HG03565 (cell line): ENCODE measurements around the gene CCNDBP1.
"Not testable (repeated sequence)": the region's sequence is repeated elsewhere in the genome, so short reads cannot be mapped to it uniquely, and the experiment has no call there.

ENCODE experiments used
- ATAC-seq: cut with Tn5 transposase; IDR thresholded peaks from one replicate; pipeline ENCODE4 v1.9.1; 2021; ENCODE audit warnings: mild to moderate bottlenecking, moderate library complexity; ENCODE audit not compliant: unreplicated experiment

CCNDBP1 gene

DNA sequence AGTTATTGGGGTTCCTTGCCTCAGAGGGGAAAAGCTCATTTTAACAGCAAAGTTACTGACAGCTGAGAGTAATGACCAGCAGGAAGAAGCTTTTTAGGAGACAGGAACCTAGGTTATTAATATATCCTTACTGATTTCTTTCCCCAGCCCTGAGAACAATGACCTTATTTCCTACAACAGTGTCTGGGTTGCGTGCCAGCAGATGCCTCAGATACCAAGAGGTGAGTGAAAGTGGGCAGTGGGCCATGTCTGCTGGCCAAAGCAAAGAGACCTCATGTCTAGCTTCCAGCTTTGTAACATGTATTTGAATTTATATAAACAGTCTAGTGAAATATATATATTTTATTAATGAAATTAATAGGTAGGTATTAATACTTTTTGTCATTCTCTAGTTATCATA, 5.0 kb downstream of the CCNDBP1 start:
- ATAC-seq: no peak

DNA sequence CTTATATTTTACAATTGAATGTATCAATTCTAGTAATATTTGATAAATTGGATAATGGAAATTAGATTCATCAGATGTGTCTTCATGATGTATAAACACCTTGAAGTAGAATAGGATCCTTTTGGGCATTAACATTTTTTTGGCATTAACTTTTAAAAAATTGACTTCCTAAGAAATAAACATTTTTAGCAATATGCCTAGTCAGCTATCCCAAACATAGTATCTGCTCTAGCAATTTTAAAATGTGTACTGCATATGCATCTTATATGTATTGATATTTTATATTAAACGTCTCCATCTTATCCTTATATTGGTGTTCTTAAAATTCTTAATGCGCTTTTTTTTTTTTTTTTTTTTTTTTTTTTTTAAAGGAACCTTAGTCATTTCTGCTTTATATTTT, 8.5 kb downstream of the CCNDBP1 start:
- no peak for ATAC-seq

DNA sequence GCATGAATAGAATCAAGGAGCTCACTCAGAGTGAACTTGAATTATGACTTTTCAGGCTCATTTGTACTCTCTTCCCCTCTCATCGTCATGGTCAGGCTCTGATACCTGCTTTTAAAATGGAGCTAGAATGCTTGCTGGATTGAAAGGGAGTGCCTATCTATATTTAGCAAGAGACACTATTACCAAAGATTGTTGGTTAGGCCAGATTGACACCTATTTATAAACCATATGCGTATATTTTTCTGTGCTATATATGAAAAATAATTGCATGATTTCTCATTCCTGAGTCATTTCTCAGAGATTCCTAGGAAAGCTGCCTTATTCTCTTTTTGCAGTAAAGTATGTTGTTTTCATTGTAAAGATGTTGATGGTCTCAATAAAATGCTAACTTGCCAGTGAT, 9.6 kb downstream of the CCNDBP1 start:
- ATAC-seq: no peak

DNA sequence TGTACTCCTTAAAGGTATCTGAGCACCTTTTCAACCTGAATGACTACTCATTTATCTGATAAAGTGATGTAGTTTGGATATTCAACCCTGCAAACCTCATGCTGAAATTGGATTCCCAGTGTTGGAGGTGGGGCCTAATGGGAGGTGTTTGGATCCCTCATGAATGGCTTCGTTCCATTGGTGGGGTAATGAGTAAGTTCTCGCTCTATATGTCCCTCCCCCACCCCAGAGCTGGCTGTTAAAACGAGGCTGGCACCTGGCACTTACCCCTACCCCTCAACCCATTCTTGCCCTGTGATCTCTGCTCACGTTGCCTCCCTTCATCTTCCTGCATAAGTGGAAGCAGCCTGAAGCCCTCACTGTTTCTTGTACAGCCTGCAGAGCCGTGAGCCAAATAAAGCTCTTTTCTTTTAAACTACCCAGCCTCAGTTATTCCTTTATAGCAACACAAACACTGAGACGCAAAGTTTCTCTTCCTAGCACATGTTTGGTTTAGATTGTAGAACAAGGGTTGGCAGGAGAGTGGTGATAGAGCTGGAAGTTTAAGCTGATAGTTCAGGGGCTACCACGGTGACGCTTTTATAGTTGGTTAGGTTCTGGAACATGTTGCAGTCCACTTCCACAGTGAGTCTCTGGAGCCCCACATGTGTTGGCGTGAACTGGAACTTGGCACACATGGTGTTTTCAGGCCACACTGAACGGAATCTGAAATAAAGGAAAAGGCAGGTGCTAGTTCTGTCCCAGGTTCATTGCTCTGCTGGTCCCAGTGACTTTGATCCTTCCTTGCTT, 11.8 kb downstream of the CCNDBP1 start:
- no peak for ATAC-seq

DNA sequence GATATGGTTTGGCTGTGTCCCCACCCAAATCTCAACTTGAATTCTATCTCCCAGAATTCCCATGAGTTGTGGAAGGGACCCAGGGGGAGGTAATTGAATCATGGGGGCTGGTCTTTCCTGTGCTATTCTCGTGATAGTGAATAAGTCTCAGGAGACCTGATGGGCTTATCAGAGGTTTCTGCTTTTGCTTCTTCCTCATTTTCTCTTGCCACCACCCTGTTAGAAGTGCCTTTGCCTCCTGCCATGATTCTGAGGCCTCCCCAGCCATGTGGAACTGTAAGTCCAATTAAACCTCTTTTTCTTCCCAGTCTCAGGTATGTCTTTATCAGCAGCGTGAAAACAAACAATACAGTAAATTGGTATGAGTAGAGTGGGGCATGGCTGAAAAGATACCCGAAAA, 12.6 kb downstream of the CCNDBP1 start:
- not testable (repeated sequence) for ATAC-seq

DNA sequence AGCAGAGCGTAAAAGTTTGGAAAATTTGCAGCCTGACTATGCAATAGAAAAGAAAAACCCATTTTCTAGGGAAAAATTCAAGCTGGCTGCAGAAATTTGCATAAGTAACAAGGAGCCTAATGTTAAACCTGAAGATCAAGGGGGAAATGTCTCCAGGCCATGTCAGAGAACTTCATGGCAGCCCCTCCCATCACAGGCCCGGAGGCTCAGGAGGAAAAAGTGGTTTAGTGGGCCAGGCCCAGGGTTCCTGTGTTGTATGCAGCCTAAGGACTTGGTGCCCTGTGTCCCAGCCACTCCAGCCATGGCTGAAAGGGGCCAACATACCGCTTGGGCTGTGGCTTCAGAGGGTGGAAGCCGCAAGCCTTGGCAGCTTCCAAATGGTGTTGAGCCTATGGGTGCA, 13.4 kb downstream of the CCNDBP1 start:
- ATAC-seq: not testable (repeated sequence)

DNA sequence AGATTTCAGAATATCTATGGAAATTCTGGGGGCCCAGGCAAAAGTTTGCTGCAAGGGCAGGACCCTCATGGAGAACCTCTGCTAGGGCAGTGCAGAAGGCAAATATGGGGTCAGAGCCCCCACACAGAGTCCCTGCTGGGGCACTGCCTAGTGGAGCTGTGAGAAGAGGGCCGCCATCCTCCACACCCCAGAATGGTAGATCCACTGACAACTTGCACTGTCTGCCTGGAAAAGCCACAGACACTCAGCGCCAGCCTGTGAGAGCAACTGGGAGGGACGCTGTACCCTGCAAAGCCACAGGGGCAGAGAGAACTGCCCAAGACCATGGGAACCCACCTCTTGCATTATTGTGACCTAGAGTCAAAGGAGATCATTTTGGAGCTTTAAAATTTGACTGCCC, 13.8 kb downstream of the CCNDBP1 start:
- ATAC-seq: no peak

DNA sequence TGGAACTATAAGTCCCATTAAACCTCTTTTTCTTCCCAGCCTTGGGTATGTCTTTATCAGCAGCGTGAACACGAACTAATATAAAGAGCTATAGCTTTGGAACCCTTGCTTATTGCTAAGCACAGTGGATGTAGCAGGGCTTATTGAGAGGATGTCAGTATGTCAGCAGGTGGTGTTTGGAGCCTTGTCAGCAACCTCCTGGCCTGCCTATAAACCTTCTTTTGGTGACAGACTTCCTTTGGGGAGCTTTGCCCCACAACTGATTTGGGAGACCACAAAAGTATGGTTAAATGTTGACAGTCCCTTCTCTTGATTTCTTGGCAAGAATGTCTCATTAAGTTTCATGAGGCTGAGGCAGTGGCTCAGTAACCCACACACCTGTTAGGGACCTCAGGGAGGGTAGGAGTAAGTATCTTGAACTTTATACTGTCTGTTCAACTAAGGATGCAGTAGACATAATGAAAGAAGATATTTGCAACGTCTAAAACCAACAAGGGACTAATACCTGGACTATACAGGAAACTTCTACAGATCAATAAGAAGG, 14.8 kb downstream of the CCNDBP1 start:
- ATAC-seq: no peak

DNA sequence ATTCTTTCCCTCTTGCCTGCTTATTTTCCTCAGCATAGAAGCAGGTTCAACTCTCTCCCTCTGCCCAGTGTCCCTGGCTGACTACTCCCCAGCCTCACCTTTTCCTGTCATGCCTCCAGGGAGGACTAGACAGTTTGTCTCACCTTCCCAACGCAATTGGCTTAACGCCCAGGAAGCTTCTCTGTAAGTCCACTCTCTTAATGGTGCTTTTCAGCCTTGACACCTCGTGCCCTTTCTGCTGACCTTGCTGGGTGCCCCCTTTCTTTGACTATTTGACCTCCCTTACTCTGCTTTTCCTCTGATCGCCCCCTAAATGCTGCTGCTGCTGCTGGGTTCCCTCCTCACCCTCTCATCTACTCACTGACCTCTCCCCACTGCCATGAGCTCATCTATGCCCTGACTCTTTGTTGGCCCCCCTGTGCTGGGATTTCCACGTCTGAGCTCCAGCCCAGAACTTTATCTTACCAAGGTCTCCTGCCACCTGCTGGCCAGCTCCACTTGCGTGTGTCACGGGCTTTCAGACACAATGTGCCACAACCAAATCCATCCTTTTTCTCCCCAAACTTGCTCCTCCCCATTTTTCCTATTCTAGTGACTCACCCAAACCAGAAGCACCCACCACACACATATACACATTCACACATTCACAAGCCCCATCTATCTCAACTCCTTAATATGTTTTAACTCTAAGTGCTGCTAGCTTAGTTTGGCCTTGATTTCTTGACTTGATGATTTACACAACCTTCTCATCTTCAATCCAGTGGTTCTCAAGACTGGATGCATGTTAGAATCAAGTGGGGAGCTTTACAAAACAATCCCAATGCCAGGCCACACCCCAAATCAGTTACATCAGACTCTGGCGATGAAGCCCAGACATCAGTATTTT, 19.1 kb downstream of the CCNDBP1 start:
- no peak for ATAC-seq

DNA sequence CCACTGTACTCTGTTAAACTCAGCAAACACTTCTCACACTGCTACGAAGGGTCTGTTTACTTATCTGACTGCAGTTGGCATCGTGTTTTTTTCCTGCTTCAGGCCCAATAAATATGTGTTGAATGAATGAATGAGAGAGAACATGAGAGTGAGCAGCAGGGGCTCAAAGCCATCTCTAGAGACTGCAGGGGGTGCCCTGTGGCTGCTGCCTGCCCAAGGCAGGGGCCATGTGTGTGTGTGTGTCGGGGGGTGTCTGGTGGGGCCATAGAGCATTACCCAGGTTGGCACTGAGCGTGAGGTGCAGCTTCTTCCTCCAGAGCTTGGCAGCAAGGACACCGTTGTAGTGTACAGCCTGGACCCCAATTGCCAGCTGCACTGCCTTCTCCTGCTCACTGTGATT, 20.9 kb downstream of the CCNDBP1 start:
- no peak for ATAC-seq

DNA sequence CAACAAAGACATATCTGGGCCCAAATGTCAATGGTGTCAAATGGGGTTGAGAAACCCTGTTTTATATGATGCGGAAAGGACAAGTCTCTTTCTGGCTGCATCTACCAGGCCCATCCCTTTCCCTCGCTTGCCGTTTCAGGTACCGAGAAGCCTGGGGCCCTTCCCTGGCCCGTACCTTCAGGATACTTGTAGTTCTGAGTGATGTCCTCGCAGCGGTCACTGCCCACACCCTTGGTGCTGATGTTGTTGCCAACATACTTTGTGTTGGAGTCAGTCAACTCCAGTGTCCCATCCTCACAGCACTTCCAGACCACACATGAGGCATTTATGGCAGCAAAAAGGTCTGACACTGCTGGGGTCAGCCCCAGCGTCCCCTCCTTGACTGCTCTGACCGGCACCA, 21.8 kb downstream of the CCNDBP1 start:
- no peak for ATAC-seq

DNA sequence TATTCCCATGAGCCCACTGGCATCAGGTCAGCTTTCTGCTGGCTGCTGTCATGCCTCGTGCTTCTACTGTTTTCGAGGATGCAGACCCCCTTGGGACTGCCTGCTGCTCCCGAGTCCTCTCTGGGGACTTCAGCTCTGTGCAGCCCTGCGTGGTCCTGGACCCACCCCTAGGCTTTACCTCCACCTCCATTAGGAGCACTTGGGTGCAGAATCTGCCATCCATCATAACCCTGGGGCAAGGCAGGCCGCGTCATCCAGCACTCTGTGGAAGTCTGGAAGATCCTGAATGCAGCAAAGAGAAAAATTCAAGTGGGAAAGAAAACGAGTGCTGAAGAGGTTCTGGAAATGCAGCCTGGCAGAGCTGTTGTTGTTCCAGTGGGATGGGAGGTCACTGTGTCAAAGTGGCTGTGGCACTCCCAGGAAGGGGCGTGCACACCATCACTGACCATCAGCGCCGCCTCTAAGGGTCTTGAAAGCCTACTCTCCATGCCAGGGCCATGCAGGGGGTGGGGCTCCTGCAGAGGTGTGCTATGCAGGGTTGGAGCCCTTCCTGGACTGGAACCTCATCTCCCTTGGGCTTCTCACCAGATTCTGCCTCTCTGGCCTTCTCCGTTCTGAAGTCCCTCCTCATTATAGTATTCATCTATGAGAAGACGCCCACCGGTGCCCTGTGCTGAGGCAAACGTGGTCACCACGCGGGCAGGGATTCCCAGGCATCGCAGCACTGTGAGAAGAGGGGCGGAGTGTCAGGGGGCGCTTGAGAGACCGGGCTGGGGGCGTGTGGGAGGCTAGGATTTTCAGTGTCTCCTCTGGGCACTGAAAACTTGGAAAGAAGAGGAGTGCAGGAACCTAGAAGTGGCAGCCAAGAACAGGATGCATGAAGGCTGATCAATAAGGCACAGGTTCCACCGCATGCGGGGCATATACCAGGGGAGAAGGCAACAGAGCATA, 23.1 kb downstream of the CCNDBP1 start:
- no peak for ATAC-seq

DNA sequence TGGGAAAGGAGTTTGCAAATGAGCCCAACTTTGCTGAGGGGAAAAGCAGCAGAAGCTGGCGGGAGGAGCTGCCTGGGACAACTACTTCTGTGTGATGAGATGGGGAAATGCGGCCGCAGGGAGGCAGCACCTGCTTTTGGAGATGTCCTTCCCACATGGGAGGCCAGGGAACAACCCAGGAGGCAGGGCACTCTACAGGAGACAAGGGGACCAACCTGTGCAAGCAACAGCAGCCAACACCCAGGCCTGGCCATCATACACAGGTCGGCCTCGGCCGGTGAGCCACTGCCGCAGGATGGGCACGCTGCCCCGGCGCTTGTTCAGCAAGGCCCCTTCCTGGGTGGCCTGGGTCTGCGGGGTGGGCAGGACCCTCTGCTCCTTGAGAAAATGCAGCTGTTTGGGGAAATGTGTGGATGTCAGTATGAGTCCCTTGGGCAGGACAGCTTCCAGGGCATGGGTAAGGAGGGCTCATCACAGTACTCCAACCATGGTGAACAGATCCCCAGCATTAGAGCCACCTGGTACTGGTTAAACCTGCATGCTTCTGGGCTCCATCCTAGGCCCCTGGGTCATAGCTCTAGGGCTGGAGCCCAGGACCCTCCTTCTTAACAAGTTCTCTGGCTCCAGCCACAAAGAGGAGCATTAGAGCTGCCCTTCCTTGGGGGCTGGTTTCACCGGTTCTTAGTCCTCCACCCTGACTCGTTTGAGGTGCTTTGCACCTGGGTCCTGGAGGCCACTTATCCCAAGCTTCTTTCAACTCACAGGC, 24.0 kb downstream of the CCNDBP1 start:
- no peak for ATAC-seq

DNA sequence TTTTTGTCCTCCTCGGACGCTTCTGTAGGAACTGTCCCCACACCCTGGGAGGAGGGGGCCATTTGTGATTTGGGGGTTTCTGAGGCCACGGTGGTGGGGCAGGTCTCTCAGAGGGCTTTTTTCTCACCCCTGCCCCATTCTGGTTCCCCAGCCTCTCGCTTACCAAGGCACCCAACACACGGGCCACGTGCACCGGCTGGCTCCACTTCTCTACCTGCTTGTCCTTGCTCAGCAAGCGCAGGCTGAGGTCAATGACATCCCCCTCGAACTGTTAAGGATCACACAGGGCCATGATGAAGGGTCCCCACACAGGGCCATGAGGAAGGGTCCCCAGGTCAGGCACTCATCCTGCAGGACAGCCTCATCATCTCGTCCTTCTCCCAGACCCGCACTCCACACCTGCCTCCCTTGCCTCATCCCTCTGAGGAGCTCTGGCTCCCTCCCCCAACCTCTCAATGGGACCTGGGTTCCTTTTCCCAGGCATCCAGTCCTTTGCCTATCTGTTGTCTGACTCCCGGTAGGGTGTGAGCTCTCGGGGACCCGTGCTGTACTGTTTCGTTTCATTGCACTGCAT, 25.1 kb downstream of the CCNDBP1 start:
- ATAC-seq: no peak

DNA sequence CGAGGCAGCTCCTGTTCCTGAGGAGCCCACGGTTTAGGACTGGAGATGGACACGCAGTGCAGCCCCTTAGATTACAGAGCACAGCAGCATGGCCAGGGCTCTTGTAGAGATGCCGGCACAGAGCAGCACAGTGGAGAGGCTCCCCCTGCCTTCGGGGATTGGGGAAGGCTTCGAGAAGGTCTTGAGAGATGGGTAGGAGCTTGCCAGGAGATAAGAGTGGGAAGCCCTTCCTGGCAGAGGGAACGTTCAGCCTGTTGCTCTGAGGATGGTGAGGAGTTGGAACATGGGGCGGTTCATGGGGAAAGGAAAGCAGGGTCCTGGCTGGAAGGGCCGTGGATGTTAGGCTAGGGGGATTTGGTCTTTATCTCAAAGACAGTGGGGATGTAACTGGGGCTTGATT, 25.6 kb downstream of the CCNDBP1 start:
- no peak for ATAC-seq

DNA sequence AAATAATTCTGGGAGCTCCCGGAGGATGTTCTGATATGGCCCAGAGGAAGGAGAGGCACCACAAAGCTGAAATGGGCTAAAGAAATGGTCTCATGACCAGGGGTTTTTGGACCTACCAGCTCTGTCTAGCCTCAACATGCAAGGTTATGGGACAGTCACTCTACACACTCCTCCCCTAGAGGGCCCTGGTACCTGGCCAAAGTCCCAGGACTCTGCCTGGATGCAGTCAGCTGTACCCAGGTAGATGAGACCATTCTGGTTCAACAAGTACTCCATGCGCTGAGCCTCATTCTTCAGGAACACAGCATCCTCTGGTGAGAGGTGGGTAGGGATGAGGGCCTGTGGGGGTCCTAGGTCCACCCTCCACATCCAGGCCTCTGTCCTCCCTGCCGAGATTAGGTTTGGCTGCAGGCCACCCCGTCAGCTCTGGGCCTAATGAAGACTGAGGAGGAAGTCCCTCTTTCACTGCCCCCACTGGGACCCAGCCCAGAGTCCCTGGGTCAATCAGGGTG, 26.1 kb downstream of the CCNDBP1 start:
- ATAC-seq: no peak

DNA sequence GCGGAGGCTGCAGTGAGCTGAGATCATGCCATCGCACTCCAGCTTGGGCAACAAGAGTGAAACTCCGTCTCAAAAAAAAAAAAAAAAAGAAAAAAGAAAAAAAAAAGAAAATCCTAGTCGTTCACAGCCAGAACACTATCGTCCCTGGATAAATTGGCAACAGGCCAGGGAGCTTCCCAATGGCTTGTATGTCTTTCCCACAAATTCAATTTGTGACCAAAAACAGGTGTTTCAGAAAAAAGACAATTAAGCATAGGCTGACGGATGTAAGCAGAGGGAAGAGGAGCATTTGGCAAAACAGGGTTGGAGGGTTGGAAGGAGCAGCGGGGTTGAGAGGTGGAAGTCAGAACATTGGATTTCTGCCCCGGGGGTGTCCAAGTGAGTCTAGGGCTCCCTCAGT, 27.1 kb downstream of the CCNDBP1 start:
- ATAC-seq: no peak

DNA sequence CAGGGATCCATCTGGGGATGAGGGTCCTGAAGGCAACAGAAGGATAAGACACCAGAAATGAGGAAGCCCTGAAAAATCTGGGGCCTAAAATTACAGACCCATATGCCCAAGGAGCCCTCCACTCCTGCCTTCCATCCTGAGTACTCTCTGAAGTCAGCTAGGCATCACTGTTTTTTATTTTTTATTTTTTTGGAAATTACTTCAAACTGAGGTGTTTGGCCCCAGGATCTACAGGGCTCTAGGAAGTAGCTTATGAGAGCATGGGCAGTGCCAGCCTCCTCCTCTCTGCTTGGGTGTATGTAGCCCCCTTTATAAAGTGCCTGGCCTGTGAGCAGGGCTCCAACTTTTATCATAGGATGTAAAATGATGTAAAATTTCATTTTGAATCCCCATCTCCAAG, 27.7 kb downstream of the CCNDBP1 start:
- ATAC-seq: no peak

DNA sequence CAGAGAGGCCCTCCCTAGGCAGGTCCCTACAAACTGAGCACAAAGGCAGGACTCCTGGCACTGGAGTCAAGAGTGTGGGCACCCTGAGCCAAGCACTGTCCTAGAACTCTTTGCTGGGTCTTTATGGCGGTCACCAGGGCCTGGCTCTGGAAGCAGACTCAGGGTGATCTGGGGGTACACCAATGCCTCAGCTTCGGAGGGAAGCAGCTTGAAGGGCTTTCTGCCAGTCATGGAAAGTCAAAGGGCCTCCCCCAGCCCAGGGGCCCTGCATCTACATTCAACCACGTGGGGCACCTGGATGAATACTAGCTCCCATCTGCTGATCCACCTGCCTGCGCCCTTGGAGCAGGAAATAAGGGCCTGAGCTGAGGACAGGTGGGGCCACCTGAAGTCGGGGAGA, 28.3 kb downstream of the CCNDBP1 start:
- ATAC-seq: no peak

DNA sequence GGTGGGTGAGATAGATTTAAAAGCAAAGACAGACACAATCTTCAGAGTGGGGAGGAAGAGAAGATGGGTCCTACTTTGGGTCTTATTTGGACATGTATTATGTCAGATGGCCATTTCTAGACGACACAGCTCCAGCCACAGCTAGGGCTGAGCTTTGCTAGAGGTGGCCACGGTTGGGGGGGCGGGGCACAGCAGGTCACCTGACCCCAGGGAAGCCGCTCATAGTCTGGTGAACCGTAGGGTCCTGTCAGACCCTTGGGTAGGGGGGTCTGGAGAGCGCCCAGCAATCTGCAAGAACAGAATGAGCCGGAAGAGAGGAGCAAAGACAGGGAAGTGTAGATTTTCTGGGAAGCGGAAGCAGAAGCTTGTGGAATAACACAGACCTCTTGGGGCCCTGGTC, 29.0 kb downstream of the CCNDBP1 start:
- no peak for ATAC-seq
